Right lobe of liver (tissue), 6 donors: ENCODE results near the gene FSTL4. TPM values are rescaled to one million over a fixed set of nuclear protein-coding genes. Genes with fewer than 3 reads are reported as not detected.

ENCODE experiments used
- ATAC-seq, 4 donors: fragments of 200-7000 bp; cut with Tn5 transposase; one replicate each; pipeline ENCODE4 v1.9.1; 2020; ENCODE audit warnings: mild to moderate bottlenecking in 4 of 4, moderate library complexity in 4 of 4
- DNase-seq, 3 donors: peaks; one replicate each; pipeline ENCODE4 v3.0.0-alpha.2; 2020
- H3K27ac ChIP-seq, 3 donors: fragments of 200-600 bp; one replicate each; pipeline ENCODE4 v1.8.0; 2022
- H3K27me3 ChIP-seq, 2 donors: fragments of 200-600 bp; one replicate each; pipeline ENCODE4 v1.8.0; 2022
- H3K36me3 ChIP-seq, 4 donors: fragments of 200-600 bp; sonication (generic) in 1 of 4; one replicate each; pipeline versions ENCODE4 v1.5.1 to v1.8.0; 2017 to 2022; ENCODE audit warnings: control low read depth in 1 of 4
- H3K4me1 ChIP-seq, 4 donors: fragments of 200-600 bp; sonication (generic) in 1 of 4; one replicate each; pipeline versions ENCODE4 v1.5.1 to v1.8.0; 2017 to 2022; ENCODE audit warnings: control low read depth in 1 of 4
- H3K4me3 ChIP-seq, 3 donors: fragments of 200-600 bp; one replicate each; pipeline ENCODE4 v1.8.0; 2022
- H3K9me3 ChIP-seq, 4 donors: fragments of 200-600 bp; sonication (generic) in 1 of 4; one replicate each; pipeline versions ENCODE4 v1.5.1 to v1.8.0; 2017 to 2022; ENCODE audit warnings: control low read depth in 1 of 4
- CTCF ChIP-seq, 4 donors: fragments of 200-600 bp in 3 of 4; fragments of 450-650 bp in 1 of 4; IDR thresholded peaks; one replicate each; pipeline versions ENCODE4 v1.5.1 to v1.8.0; 2016 to 2022; ENCODE audit warnings: antibody characterized with exemption in 4 of 4, mild to moderate bottlenecking in 2 of 4
- POLR2A ChIP-seq: fragments of 450-650 bp; IDR thresholded peaks from one replicate; pipeline ENCODE4 v1.6.1; 2017; ENCODE audit warnings: antibody characterized with exemption, mild to moderate bottlenecking
- WGBS: methylation state at CpG from one replicate; pipeline ENCODE4 v1.1.6; 2018; ENCODE audit warnings: low coverage, low lambda C conversion rate; ENCODE audit not compliant: insufficient coverage; ENCODE audit errors: missing lambda C conversion rate; 5-methylcytosine and 5-hydroxymethylcytosine counted together
- intact Hi-C, 2 donors: fragments of 100-400 bp; cut with DNase I; formaldehyde crosslinking; loops; one replicate each; pipeline versions ENCODE4 v1.11.2 to v1.14.1; 2022
- total RNA-seq, 6 experiments: library from RNA; depleted of rRNA in 2 of 6; stranded (reverse); fragments of >200 nt in 2 of 6; fragmentation: NEBNext Ultra II Directional in 3 of 6; extraction: Animal tissue kit (Norgen Biotek cat#: 25700) in 3 of 6; gene quantifications; one replicate each; pipeline versions ENCODE4 v1.1.0 to v1.2.4, GENCODE V29; 2016 to 2023
- donor health status: DM: no; HTN: yes; CAD: no.
- donor health status: DM: no; HTN: no; CAD: no.
- donor health status: DM: no; HTN: no; CAD: no.
- donor health status: DM: no; HTN: yes; CAD: no.
- donor health status: DM: no; HTN: yes; CAD: no.

FSTL4 gene
- total RNA-seq, 6 experiments from 2014 or later: 0.62 to 1.3 (median 0.80) TPM; not detected in 3

GRCh38 chr5:133393776-133394476 lies 218.4 kb downstream of the FSTL4 start:
- intact Hi-C loops: no loop called here
- no peaks in the 10 kb centered on the region for H3K9me3 ChIP-seq
- TF ChIP-seq POLR2A (no peak), CTCF (IDR thresholded peaks at IDR 0.05) (no peak)
- WGBS: 56% methylated on average over 3 of the region's 17 CpGs
- H3K36me3 ChIP-seq: no peaks in the 10 kb centered on the region
- ATAC-seq (no peak), DNase-seq (no peak)
- H3K4me1 ChIP-seq: no peaks in the 10 kb centered on the region
- no peak overlapping the region for H3K4me3 ChIP-seq
- H3K27ac ChIP-seq: no peak overlapping the region
- H3K27me3 ChIP-seq: no peaks in the 10 kb centered on the region

GRCh38 chr5:133392448-133392847 lies 219.9 kb downstream of the FSTL4 start:
- intact Hi-C loops: no loop called here
- Histone ChIP-seq H3K36me3 (no peaks in the 10 kb centered on the region), H3K4me3 (no peak overlapping the region), H3K4me1 (no peaks in the 10 kb centered on the region), H3K9me3 (no peaks in the 10 kb centered on the region), H3K27me3 (no peaks in the 10 kb centered on the region), H3K27ac (no peak overlapping the region)
- no peak for ATAC-seq
- DNase-seq: no peak
- 64% methylated on average over 4 of the region's 4 CpGs for WGBS
- TF ChIP-seq CTCF (IDR thresholded peaks at IDR 0.05) (no peak), POLR2A (no peak)

GRCh38 chr5:133391354-133392136 lies 220.8 kb downstream of the FSTL4 start:
- no peaks in the 10 kb centered on the region for H3K27me3 ChIP-seq
- TF ChIP-seq POLR2A: no peak
- no peak for TF ChIP-seq CTCF (IDR thresholded peaks at IDR 0.05)
- DNase-seq (no peak), ATAC-seq (no peak)
- no peaks in the 10 kb centered on the region for H3K4me1 ChIP-seq
- no peaks in the 10 kb centered on the region for H3K36me3 ChIP-seq
- intact Hi-C loops: no loop called here
- H3K27ac ChIP-seq: no peak overlapping the region
- 59% methylated on average over 4 of the region's 9 CpGs for WGBS
- no peak overlapping the region for H3K4me3 ChIP-seq
- no peaks in the 10 kb centered on the region for H3K9me3 ChIP-seq

- TF ChIP-seq CTCF (IDR thresholded peaks at IDR 0.05): no peak
- TF ChIP-seq POLR2A: no peak
Observed at GRCh38 chr5:133390416-133391353, 221.7 kb downstream of the FSTL4 start.

More at GRCh38 chr5:133390416-133391353, 221.7 kb downstream of the FSTL4 start:
- Histone ChIP-seq H3K27me3 (no peaks in the 10 kb centered on the region), H3K27ac (no peak overlapping the region), H3K36me3 (no peaks in the 10 kb centered on the region), H3K4me1 (no peaks in the 10 kb centered on the region), H3K9me3 (no peaks in the 10 kb centered on the region), H3K4me3 (no peak overlapping the region)
- ATAC-seq: no peak
- intact Hi-C loops: no loop called here
- WGBS: 87% methylated on average over 6 of the region's 10 CpGs
- DNase-seq: no peak
